T-helper 1 cell treated with Interleukin-12 subunit alpha and Interleukin-12 subunit beta and Interleukin-4 antibody, amounts not matched to agents 30 ng/mL and 1 ng/mL, for 36 hours (primary cell): Measurements from ENCODE around the gene COL25A1. TPM values are rescaled to one million over a fixed set of nuclear protein-coding genes. Genes with fewer than 3 reads are reported as not detected.
"Not testable (repeated sequence)": the region's sequence is repeated elsewhere in the genome, so short reads cannot be mapped to it uniquely, and the experiment has no call there.

Source experiments
- intact Hi-C: fragments of 100-400 bp; cut with micrococcal nuclease; formaldehyde crosslinking; loops from one replicate; pipeline ENCODE4 v1.15.1; 2024
- total RNA-seq: library from RNA; stranded (reverse); gene quantifications from 2 replicates; pipeline ENCODE4 v1.2.3, GENCODE V29; 2022

The COL25A1 gene
- total RNA-seq, 1 donor from 2014 or later = not detected

GRCh38 chr4:108965472-108966076 lies 336.9 kb downstream of the COL25A1 start:
- intact Hi-C loops = no loop called here

GRCh38 chr4:108965016-108965415 lies 337.4 kb downstream of the COL25A1 start:
- intact Hi-C loops = no loop called here

- intact Hi-C loops = no loop called here
These were observed 338.5 kb downstream of the COL25A1 start for GRCh38 chr4:108963910-108964309.

- intact Hi-C loops = no loop called here
These were observed 343.0 kb downstream of the COL25A1 start for GRCh38 chr4:108959491-108959890.

GRCh38 chr4:108954880-108955279 lies 347.6 kb downstream of the COL25A1 start:
- intact Hi-C loops = no loop called here

GRCh38 chr4:108953941-108954340 lies 348.5 kb downstream of the COL25A1 start:
- intact Hi-C loops = no loop called here

- intact Hi-C loops = no loop called here
These were observed 352.1 kb downstream of the COL25A1 start for GRCh38 chr4:108950158-108950915.

- intact Hi-C loops = no loop called here
These were observed 354.9 kb downstream of the COL25A1 start for GRCh38 chr4:108947526-108947925.

- intact Hi-C loops = no loop called here
These were observed 356.2 kb downstream of the COL25A1 start for GRCh38 chr4:108946237-108946636.

- intact Hi-C loops = no loop called here
These were observed 358.4 kb downstream of the COL25A1 start for GRCh38 chr4:108943976-108944591.

GRCh38 chr4:108943371-108943770 lies 359.1 kb downstream of the COL25A1 start:
- intact Hi-C loops = no loop called here

GRCh38 chr4:108941904-108942430 lies 360.5 kb downstream of the COL25A1 start:
- intact Hi-C loops = no loop called here

GRCh38 chr4:108940634-108941033 lies 361.8 kb downstream of the COL25A1 start:
- intact Hi-C loops = no loop called here

- intact Hi-C loops = no loop called here
These were observed 362.3 kb downstream of the COL25A1 start for GRCh38 chr4:108940149-108940548.

GRCh38 chr4:108937066-108937465 lies 365.4 kb downstream of the COL25A1 start:
- intact Hi-C loops = no loop called here

- intact Hi-C loops = not testable (repeated sequence)
These were observed 368.5 kb downstream of the COL25A1 start for GRCh38 chr4:108933925-108934324.

- intact Hi-C loops = no loop called here
These were observed 369.4 kb downstream of the COL25A1 start for GRCh38 chr4:108933046-108933445.

GRCh38 chr4:108931926-108932325 lies 370.5 kb downstream of the COL25A1 start:
- intact Hi-C loops = no loop called here

GRCh38 chr4:108930186-108930585 lies 372.3 kb downstream of the COL25A1 start:
- intact Hi-C loops = no loop called here

- intact Hi-C loops = no loop called here
These were observed 375.7 kb downstream of the COL25A1 start for GRCh38 chr4:108926781-108927180.

- intact Hi-C loops = no loop called here
These were observed 376.4 kb downstream of the COL25A1 start for GRCh38 chr4:108926061-108926460.

GRCh38 chr4:108922191-108922590 lies 380.3 kb downstream of the COL25A1 start:
- intact Hi-C loops = no loop called here
